Measurements from ENCODE around the gene MEIOSIN. TPM values are rescaled to one million over a fixed set of nuclear protein-coding genes. Genes with fewer than 3 reads are reported as not detected.
"Not testable (repeated sequence)": the region's sequence is repeated elsewhere in the genome, so short reads cannot be mapped to it uniquely, and the experiment has no call there.

MEIOSIN gene
- total and polyA plus RNA-seq, 2 donors from 2014 or later = not detected

- peak overlapping the region; percentile 84 to 93 (median 93) for H3K9ac ChIP-seq (ENCODE audit: low read length in 3 of 3)
- DNase-seq = peak; percentile 99 to 100 (median 100)
- peaks cover 0 to 9% (median 6%) of the 10 kb centered on the region in 3 donors for H3K4me1 ChIP-seq (ENCODE audit: control insufficient read depth in 2 of 3, insufficient read depth in 2 of 3, low read depth in 1 of 3, low read length in 3 of 3)
- H3K36me3 ChIP-seq (ENCODE audit: control insufficient read depth in 2 of 3, insufficient read depth in 3 of 3, low read length in 3 of 3) = peaks cover 0 to 2% (median 0%) of the 10 kb centered on the region in 3 donors
- peak overlapping the region; percentile 88 to 92 for H3K27ac ChIP-seq (ENCODE audit: low read depth in 2 of 2, low read length in 2 of 2)
- FAIRE-seq = peak; percentile 98
- H3K27me3 ChIP-seq (ENCODE audit: control insufficient read depth, insufficient read depth, low read length) = no peaks in the 10 kb centered on the region
- intact Hi-C loops (cut with DNase I) = no loop called here
- no peaks in the 10 kb centered on the region for H3K9me3 ChIP-seq (ENCODE audit: control insufficient read depth in 2 of 3, insufficient read depth in 1 of 3, low read length in 3 of 3)
- TF ChIP-seq CTCF (IDR thresholded peaks at IDR 0.05; ENCODE audit: borderline replicate concordance, extremely low read depth, insufficient read depth) = no peak
- peak overlapping the region; percentile 84 to 93 (median 88) for H3K4me3 ChIP-seq (ENCODE audit: low read length in 3 of 3)
Observed at GRCh38 chr19:45717131-45717982, 15.9 kb upstream of the MEIOSIN start.

GRCh38 chr19:45717983-45718650, 15.1 kb upstream of the MEIOSIN start:
- FAIRE-seq (no peak), DNase-seq (peak in 1 of 5 donors; percentile 25)
- intact Hi-C loops (cut with DNase I) = no loop called here
- TF ChIP-seq CTCF (IDR thresholded peaks at IDR 0.05; ENCODE audit: borderline replicate concordance, extremely low read depth, insufficient read depth) = no peak
- peaks cover 0 to 2% (median 0%) of the 10 kb centered on the region in 3 donors for H3K36me3 ChIP-seq (ENCODE audit: control insufficient read depth in 2 of 3, insufficient read depth in 3 of 3, low read length in 3 of 3)
- no peaks in the 10 kb centered on the region for H3K27me3 ChIP-seq (ENCODE audit: control insufficient read depth, insufficient read depth, low read length)
- peak overlapping the region; percentile 58 to 84 (median 84) for H3K4me3 ChIP-seq (ENCODE audit: low read length in 3 of 3)
- H3K9ac ChIP-seq (ENCODE audit: low read length in 3 of 3) = peak overlapping the region; percentile 29 to 93 (median 61)
- H3K27ac ChIP-seq (ENCODE audit: low read depth in 2 of 2, low read length in 2 of 2) = peak overlapping the region; percentile 88 to 92
- H3K4me1 ChIP-seq (ENCODE audit: control insufficient read depth in 2 of 3, insufficient read depth in 2 of 3, low read depth in 1 of 3, low read length in 3 of 3) = peaks cover 0 to 9% (median 6%) of the 10 kb centered on the region in 3 donors
- H3K9me3 ChIP-seq (ENCODE audit: control insufficient read depth in 2 of 3, insufficient read depth in 1 of 3, low read length in 3 of 3) = no peaks in the 10 kb centered on the region

GRCh38 chr19:45720065-45720464, 13.2 kb upstream of the MEIOSIN start:
- not testable (repeated sequence) for H3K27me3 ChIP-seq (ENCODE audit: control insufficient read depth, insufficient read depth, low read length); FAIRE-seq

GRCh38 chr19:45728683-45729082, 4.6 kb upstream of the MEIOSIN start:
- FAIRE-seq; H3K9me3 ChIP-seq (ENCODE audit: control insufficient read depth in 2 of 3, insufficient read depth in 1 of 3, low read length in 3 of 3); H3K4me1 ChIP-seq (ENCODE audit: control insufficient read depth in 2 of 3, insufficient read depth in 2 of 3, low read depth in 1 of 3, low read length in 3 of 3); H3K36me3 ChIP-seq (ENCODE audit: control insufficient read depth in 2 of 3, insufficient read depth in 3 of 3, low read length in 3 of 3); intact Hi-C loops (cut with DNase I); H3K27me3 ChIP-seq (ENCODE audit: control insufficient read depth, insufficient read depth, low read length); H3K4me3 ChIP-seq (ENCODE audit: low read length in 3 of 3); H3K9ac ChIP-seq (ENCODE audit: low read length in 3 of 3); H3K27ac ChIP-seq (ENCODE audit: low read depth in 2 of 2, low read length in 2 of 2); DNase-seq: not testable (repeated sequence)

More at GRCh38 chr19:45720065-45720464, 13.2 kb upstream of the MEIOSIN start:
- H3K4me3 ChIP-seq (ENCODE audit: low read length in 3 of 3); H3K36me3 ChIP-seq (ENCODE audit: control insufficient read depth in 2 of 3, insufficient read depth in 3 of 3, low read length in 3 of 3); DNase-seq; H3K27ac ChIP-seq (ENCODE audit: low read depth in 2 of 2, low read length in 2 of 2); H3K9me3 ChIP-seq (ENCODE audit: control insufficient read depth in 2 of 3, insufficient read depth in 1 of 3, low read length in 3 of 3); H3K9ac ChIP-seq (ENCODE audit: low read length in 3 of 3); intact Hi-C loops (cut with DNase I); H3K4me1 ChIP-seq (ENCODE audit: control insufficient read depth in 2 of 3, insufficient read depth in 2 of 3, low read depth in 1 of 3, low read length in 3 of 3): not testable (repeated sequence)
